ENCODE measurements around the gene SEZ6L2.

DNA sequence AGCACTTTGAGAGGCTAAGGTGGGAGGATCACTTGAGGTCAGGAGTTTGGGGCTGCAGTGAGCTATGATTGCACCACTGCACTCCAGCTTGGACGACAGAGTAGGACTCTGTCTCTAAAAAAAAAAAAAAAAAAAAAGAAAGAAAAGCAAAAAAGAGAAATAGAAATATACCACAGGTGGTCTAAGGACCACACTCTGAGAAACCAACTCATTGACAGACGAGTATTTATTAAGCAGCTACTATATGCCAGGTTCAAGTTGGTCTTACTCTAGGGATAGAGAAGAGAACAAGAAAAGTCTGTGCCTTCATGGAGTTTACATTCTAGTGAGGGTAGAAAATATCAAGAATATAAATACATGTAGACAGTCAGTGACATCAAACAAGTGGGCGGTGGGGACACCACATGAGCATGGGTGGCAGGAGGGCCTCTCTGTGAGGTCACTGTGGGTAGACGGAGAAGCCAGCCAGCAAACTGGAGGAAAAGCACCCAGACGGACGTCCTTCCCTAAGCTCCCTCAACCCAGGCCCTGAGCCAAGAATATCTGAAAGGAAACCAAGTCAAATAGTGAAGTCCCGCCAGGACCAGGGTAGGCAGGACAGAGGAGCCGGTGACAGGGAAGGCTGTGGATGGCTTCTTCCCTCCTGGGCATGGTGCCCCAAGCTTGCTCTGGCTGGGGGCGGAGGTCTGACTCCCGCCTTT is 41.1 kb downstream of the SEZ6L2 start:
- TF ChIP-seq, protein P1, sequence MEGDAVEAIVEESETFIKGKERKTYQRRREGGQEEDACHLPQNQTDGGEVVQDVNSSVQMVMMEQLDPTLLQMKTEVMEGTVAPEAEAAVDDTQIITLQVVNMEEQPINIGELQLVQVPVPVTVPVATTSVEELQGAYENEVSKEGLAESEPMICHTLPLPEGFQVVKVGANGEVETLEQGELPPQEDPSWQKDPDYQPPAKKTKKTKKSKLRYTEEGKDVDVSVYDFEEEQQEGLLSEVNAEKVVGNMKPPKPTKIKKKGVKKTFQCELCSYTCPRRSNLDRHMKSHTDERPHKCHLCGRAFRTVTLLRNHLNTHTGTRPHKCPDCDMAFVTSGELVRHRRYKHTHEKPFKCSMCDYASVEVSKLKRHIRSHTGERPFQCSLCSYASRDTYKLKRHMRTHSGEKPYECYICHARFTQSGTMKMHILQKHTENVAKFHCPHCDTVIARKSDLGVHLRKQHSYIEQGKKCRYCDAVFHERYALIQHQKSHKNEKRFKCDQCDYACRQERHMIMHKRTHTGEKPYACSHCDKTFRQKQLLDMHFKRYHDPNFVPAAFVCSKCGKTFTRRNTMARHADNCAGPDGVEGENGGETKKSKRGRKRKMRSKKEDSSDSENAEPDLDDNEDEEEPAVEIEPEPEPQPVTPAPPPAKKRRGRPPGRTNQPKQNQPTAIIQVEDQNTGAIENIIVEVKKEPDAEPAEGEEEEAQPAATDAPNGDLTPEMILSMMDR (conservative IDR thresholded peaks at IDR 0.05; ENCODE audit: low read length) = no peak
- TF ChIP-seq EZH2phosphoT487 (IDR thresholded peaks at IDR 0.05; ENCODE audit: borderline replicate concordance) = no peak

All from Loucy (cell line).